HG03439 (cell line): ENCODE data around the gene EPC2.

ENCODE experiments used
- ATAC-seq: cut with Tn5 transposase; IDR thresholded peaks from one replicate; pipeline ENCODE4 v1.9.1; 2021; ENCODE audit warnings: mild to moderate bottlenecking, moderate library complexity; ENCODE audit not compliant: unreplicated experiment

EPC2 gene

GRCh38 chr2:148802448-148803220 lies 158.1 kb downstream of the EPC2 start:
- ATAC-seq, result no peak

DNA sequence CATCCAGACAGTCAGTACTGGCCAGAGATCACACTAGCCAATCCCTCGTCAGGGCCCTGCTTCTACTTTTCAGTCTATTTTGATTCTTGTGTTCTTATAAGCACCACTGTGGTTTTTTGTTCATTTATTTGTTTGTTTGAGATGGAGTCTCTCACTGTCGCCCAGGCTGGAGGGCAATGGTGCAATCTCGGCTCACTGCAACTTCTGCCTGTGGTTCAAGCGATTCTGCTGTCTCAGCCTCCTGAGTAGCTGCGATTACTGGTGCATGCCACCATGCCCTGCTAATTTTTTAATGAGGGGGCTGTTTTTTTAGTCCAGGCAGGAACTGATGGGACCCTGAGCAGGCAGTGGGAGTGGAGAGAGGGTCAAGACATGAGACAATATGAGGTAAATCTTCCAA lies 165.5 kb downstream of the EPC2 start:
- ATAC-seq, result no peak

DNA sequence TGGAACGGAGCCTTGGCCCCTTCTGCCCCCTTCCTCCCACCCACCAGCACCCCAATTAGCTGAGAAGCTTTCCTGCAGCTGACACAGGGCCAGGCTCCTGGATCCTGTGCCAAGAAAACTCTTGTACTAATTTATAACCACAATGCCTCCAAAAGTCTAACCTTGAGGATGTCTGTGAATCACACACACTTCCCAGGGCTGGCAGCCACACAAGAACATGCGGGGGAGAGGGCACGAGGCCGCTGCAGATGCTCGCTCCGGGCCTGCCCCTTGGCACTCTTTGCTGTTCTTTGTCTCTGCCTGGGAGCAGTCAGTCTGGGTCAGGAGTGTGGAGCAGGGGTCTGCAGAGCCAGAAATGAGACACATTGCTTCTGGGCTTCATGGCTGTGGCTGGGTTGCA lies 167.8 kb downstream of the EPC2 start:
- ATAC-seq, result no peak

DNA sequence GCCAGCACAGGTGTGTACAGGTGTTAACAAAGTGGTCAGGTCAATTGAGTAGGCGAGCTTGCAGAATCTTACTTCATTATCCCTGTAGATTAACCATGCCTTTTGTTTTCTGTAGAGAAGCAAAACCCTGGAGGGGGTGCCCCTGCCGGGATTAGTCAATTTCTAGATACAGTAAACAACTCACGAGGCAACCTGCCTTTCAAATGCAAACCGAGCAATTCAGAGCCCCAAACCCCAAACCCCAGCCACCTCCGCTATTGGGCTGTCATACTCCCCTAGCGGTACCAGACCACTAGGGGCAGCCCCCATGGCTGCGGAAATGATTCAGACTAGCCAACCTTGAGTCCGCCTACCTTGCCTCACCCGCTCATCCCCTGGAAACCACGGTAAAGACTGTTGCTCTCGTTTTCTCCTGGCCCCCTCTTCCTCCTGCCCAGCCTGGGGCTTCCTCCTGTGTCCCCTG lies 169.1 kb downstream of the EPC2 start:
- peak; percentile 99 for ATAC-seq

DNA sequence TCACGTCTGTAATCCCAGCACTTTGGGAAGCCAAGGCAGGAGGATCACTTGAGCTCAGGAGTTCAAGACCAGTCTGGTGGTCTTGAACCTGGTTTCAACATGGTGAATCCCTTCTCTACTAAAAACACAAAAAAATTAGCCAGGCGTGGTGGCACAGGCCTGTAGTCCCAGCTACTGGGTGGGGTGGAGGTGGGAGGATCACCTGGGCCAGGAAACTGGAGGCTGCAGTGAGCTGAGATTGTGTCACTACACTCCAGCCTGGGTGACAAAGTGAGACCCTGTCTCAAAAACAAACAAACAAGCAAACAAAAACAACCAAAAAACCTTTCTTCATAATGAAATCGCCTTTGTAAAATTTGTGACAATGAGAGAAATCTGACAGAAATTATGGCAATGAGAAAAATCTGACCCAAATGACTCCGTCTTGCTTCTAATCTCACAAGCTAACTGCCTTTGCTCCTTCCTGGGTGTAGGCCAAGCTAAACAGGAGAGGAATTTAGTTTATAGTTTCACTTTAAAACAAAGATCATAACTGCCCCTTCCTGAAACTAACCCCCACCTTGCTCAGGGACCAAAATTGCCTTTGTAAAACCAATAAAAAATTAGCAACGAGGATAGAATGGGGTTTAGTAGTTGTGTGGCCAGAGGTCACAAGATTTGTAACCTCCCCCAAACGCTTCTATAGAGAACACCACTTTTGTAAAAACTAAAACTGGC lies 169.8 kb downstream of the EPC2 start:
- ATAC-seq, result peak; percentile 13

DNA sequence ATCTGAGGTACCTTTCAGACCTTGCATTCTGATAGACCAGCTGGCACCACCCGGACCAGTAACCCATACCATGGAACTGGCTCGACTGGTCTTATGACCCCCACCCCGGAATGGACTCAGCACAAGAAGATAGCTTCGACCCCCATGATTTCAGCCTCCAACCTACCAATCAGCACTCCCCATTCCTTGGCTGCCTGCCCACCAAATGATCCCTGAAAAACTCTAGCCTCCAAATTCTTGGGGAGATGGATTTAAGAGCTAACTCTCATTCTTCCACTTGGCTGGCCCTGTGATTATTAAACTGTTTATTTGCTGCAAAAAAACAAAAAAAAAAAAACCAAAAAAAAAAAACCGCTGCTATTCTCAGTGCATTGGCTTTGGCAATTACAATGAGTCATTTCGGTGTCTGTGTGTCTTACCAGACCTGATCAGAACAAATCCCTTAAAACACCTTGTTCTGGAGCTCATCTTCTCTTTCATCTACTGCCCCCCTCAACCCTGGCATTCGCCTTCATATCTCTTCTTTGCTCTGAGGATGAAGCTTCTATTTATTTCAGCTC lies 170.4 kb downstream of the EPC2 start:
- no peak for ATAC-seq

GRCh38 chr2:148816176-148816575 lies 171.6 kb downstream of the EPC2 start:
- ATAC-seq, result no peak

DNA sequence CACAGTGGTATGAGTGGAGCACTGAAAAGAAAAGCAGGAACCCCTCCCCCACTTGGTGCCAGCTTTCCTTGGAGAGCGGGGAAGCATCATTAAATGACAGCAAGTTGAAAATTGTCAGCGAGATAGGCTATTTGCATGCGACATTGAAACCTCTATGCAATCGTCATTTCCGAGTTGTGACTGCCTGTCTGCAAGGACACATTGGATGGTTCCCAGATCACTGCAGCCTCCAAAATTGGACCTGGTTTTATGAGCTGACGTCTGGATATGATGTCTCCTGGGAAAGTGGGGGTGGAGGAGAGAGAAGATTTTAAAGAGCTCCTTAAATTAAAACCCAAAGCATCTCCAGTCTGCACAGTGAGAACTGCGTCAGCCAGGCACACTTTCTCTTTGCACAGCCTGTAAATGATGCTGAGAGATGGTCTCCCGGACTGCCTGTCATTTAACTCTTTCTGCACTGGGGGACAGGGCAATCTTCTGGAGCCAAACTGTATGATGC lies 172.7 kb downstream of the EPC2 start:
- no peak for ATAC-seq

DNA sequence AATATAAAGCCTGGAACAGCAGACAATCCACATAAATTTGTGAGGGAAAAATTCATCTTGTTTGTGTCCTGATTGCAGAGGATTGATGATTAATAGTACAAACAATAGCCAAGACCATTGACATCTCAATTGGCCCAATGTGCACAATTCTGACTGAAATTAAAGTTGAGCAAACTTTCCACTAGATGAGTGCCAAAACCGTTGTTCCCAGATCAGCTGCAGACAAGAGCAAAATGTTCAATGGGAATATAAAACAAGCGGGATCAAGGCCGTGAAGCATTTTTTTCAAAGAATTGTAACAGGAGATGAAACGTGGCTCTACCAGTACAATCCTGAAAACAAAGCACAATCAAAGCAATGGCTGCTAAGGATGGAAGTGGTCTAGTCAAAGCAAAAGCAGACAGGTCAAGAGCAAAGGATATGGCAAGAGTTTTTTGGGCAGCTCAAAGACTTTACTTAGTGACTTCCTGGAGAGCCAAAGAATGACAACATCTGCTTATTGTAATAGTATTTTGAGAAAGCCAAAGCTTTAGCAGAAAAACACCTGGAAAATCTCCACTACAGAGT lies 174.6 kb downstream of the EPC2 start:
- ATAC-seq, result no peak

DNA sequence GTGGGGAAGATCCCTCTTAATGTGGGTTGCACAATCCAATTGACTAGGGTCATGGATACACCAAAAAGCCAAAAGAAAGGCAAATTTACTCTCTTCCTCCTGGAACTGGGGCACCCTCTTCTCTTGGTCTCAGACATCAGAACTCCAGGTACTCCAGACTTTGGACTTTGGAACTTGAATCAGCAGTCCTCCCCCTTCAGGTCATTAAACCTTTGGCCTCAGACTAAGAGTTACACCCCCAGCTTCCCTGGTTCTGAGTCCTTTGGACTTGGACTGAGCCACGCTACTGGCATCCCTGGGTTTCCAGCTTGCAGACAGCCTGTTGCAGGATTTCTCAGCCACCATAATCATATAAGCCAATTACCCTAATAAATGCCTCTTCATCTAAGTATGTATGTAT lies 179.6 kb downstream of the EPC2 start:
- ATAC-seq, result no peak

- no peak for ATAC-seq
Observed at GRCh38 chr2:148826791-148827190, 182.2 kb downstream of the EPC2 start.

- no peak for ATAC-seq
Observed at GRCh38 chr2:148828941-148829340, 184.4 kb downstream of the EPC2 start.

- ATAC-seq, result no peak
Observed at GRCh38 chr2:148829618-148830017, 185.1 kb downstream of the EPC2 start.

DNA sequence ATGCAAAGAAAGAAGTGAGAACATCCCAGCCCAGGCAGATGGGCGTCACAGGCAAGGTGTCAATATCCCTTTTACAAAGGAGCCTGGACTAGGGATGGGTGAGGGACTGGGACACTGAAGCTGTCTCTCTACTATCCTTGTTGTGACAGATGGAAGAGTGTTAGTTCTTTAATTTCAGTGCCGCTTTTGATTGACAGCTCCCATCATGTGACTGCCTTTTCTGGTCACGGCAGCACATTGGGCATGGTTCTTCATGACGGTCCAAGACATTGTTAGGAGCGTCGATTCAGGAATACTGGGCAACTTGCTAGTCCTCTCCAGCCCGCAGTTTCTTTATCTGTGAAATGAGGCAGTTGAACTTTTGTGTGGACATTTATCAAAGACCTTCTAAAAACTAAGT lies 188.1 kb downstream of the EPC2 start:
- ATAC-seq, result no peak
